ENCODE data around the gene RREB1.

RREB1 gene

GRCh38 chr6:7165002-7165889, 57.5 kb downstream of the RREB1 start:
- no peak for DNase-seq

- DNase-seq, result no peak
These were observed 58.1 kb downstream of the RREB1 start for GRCh38 chr6:7165890-7166267.

GRCh38 chr6:7166410-7167293, 58.9 kb downstream of the RREB1 start:
- no peak for DNase-seq

- DNase-seq, result no peak
These were observed 61.5 kb downstream of the RREB1 start for GRCh38 chr6:7169296-7169721.

- DNase-seq, result no peak
These were observed 62.5 kb downstream of the RREB1 start for GRCh38 chr6:7170117-7170732.

GRCh38 chr6:7171119-7171518, 63.4 kb downstream of the RREB1 start:
- no peak for DNase-seq

- no peak for DNase-seq
These were observed 64.0 kb downstream of the RREB1 start for GRCh38 chr6:7171733-7172132.

GRCh38 chr6:7172649-7173048, 64.9 kb downstream of the RREB1 start:
- no peak for DNase-seq

GRCh38 chr6:7173843-7174503, 66.2 kb downstream of the RREB1 start:
- no peak for DNase-seq

- DNase-seq, result no peak
These were observed 67.7 kb downstream of the RREB1 start for GRCh38 chr6:7175462-7175861.

GRCh38 chr6:7176208-7176607, 68.4 kb downstream of the RREB1 start:
- no peak for DNase-seq

- DNase-seq, result no peak
These were observed 70.5 kb downstream of the RREB1 start for GRCh38 chr6:7178280-7178679.

GRCh38 chr6:7180751-7181150, 73.0 kb downstream of the RREB1 start:
- DNase-seq, result no peak

- no peak for DNase-seq
These were observed 75.9 kb downstream of the RREB1 start for GRCh38 chr6:7183707-7184106.

GRCh38 chr6:7184502-7184901, 76.7 kb downstream of the RREB1 start:
- no peak for DNase-seq

GRCh38 chr6:7185561-7185960, 77.8 kb downstream of the RREB1 start:
- no peak for DNase-seq

- DNase-seq, result no peak
These were observed 80.7 kb downstream of the RREB1 start for GRCh38 chr6:7188492-7188891.

- DNase-seq, result no peak
These were observed 81.5 kb downstream of the RREB1 start for GRCh38 chr6:7189101-7189758.

- no peak for DNase-seq
These were observed 83.0 kb downstream of the RREB1 start for GRCh38 chr6:7190791-7191190.

GRCh38 chr6:7193122-7193521, 85.4 kb downstream of the RREB1 start:
- no peak for DNase-seq

- DNase-seq, result no peak
These were observed 86.9 kb downstream of the RREB1 start for GRCh38 chr6:7194657-7195056.

GRCh38 chr6:7195339-7196018, 87.7 kb downstream of the RREB1 start:
- DNase-seq, result no peak
